ENCODE measurements around the gene DPEP3. TPM values are rescaled to one million over a fixed set of nuclear protein-coding genes. Genes with fewer than 3 reads are reported as not detected.

DPEP3 gene
- total RNA-seq, 1 experiment from 2014 or later = not detected

DNA sequence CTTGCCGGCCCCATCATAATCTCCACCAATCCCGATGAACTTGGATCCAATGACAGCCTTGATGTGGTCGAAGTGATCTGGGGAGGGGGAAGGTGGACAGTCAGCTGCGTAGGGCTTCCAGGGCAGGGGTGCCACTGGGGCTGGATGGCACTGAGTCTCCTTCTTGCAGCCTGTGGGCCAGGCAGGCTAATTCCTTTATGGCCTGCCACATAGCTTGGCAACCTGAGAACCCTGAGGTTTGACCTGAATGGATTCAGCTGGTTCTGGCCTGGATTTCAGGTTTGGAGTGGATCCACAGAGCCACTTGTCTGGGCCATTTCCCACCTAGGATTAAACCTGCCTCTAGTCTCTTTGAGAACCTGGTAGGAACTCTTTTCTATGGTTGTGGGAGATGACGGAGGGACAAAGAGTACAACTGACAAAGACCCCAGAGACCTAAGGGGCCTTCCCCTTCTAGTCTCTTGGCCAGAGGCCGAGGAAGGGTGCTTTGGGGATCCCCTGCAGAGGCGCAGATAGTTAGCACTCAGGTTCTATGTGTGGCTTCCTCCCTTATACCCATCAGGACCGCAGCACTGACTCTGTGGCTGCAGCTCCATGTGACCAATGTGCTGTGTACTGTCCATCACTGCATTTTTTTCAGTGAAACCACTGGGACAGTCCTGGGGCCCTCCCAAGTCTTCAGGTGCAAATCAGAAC, 9.2 kb upstream of the DPEP3 start:
- Histone ChIP-seq H3K27ac (ENCODE audit: low read length) (no peak overlapping the region), H3K9ac (ENCODE audit: low read length) (no peak overlapping the region), H3K27me3 (ENCODE audit: low read length) (no peaks in the 10 kb centered on the region), H3K4me3 (ENCODE audit: low read length) (no peak overlapping the region), H3K9me2 (replicated peaks; ENCODE audit: insufficient read depth, low read length) (no peaks in the 10 kb centered on the region), H3K36me3 (ENCODE audit: insufficient read depth, low read length) (no peaks in the 10 kb centered on the region), H4K20me1 (ENCODE audit: insufficient read depth, low read depth, low read length) (no peaks in the 10 kb centered on the region), H2AFZ (ENCODE audit: low read length) (no peak overlapping the region), H3K79me2 (ENCODE audit: low read length) (no peaks in the 10 kb centered on the region), H3K4me1 (ENCODE audit: low read length) (peaks cover 21% of the 10 kb centered on the region), H3K9me3 (ENCODE audit: low read length) (no peaks in the 10 kb centered on the region), H3K4me2 (ENCODE audit: low read depth, low read length, poor library complexity, severe bottlenecking) (no peak overlapping the region)
- no peak for DNase-seq

DNA sequence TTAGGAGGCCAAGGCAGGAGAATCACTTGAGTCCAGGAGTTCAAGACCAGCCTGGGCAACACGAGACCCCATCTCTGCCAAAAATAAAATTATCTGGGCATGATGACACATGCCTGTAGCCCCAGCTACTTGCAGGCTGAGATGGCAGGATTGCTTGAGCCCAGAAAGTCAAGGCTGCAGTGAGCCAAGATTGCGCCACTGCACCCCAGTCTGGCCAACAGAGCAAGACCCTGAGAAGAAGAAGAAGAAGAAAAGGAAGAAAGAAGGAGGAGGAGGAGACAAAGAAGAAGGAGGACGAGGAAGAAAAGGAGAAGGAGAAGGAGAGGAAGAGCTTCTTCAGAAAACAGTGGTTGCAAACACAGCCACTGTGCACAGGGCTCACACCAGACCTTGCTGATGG, 8.4 kb upstream of the DPEP3 start:
- H3K9me3 ChIP-seq (ENCODE audit: low read length) = no peaks in the 10 kb centered on the region
- no peak overlapping the region for H3K9ac ChIP-seq (ENCODE audit: low read length)
- no peak overlapping the region for H3K4me3 ChIP-seq (ENCODE audit: low read length)
- no peaks in the 10 kb centered on the region for H3K79me2 ChIP-seq (ENCODE audit: low read length)
- no peaks in the 10 kb centered on the region for H3K27me3 ChIP-seq (ENCODE audit: low read length)
- H3K36me3 ChIP-seq (ENCODE audit: insufficient read depth, low read length) = no peaks in the 10 kb centered on the region
- no peak overlapping the region for H2AFZ ChIP-seq (ENCODE audit: low read length)
- H4K20me1 ChIP-seq (ENCODE audit: insufficient read depth, low read depth, low read length) = no peaks in the 10 kb centered on the region
- DNase-seq = no peak
- no peak overlapping the region for H3K4me2 ChIP-seq (ENCODE audit: low read depth, low read length, poor library complexity, severe bottlenecking)
- peaks cover 18% of the 10 kb centered on the region for H3K4me1 ChIP-seq (ENCODE audit: low read length)
- no peak overlapping the region for H3K27ac ChIP-seq (ENCODE audit: low read length)
- H3K9me2 ChIP-seq (replicated peaks; ENCODE audit: insufficient read depth, low read length) = no peaks in the 10 kb centered on the region

DNA sequence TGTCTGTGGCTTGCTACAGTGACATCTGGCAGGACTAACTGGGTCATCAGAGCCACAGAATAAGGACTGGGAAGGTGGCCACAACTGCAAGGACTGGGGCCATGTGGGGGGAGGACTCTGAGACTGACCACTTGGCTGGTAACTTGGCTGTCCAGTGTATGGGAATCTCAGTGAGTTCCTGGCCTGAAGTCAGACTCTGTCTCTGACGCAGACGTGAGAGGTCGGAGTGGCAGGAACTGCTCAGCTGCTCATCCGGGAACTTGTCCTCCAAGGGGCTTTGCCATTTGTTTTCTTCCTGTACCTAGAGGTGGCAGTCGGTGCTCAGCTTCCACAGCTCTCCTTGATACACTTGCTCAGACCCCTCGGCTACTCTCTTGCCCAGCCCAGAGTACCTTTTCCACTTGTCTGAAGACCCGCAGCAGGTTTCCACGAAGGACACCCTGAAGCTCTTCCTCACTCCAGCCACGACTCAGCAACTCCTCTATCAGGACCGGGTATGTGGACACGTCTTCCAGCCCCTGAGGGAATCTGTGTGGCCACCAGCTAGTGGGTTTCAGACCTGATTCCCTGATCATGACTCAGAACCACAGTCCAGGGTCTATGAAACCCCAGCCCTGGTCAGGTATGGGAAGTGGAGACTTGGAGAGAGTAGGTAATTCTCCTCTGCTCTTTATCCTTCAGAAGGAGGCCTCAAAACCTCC, 7.3 kb upstream of the DPEP3 start:
- H3K4me1 ChIP-seq (ENCODE audit: low read length) = peaks cover 8% of the 10 kb centered on the region
- H3K36me3 ChIP-seq (ENCODE audit: insufficient read depth, low read length) = no peaks in the 10 kb centered on the region
- no peak overlapping the region for H3K4me3 ChIP-seq (ENCODE audit: low read length)
- H3K27me3 ChIP-seq (ENCODE audit: low read length) = no peaks in the 10 kb centered on the region
- DNase-seq = no peak
- H3K27ac ChIP-seq (ENCODE audit: low read length) = no peak overlapping the region
- H3K9ac ChIP-seq (ENCODE audit: low read length) = no peak overlapping the region
- H3K9me2 ChIP-seq (replicated peaks; ENCODE audit: insufficient read depth, low read length) = no peaks in the 10 kb centered on the region
- H4K20me1 ChIP-seq (ENCODE audit: insufficient read depth, low read depth, low read length) = no peaks in the 10 kb centered on the region
- no peak overlapping the region for H3K4me2 ChIP-seq (ENCODE audit: low read depth, low read length, poor library complexity, severe bottlenecking)
- H3K79me2 ChIP-seq (ENCODE audit: low read length) = no peaks in the 10 kb centered on the region
- no peaks in the 10 kb centered on the region for H3K9me3 ChIP-seq (ENCODE audit: low read length)
- no peak overlapping the region for H2AFZ ChIP-seq (ENCODE audit: low read length)

DNA sequence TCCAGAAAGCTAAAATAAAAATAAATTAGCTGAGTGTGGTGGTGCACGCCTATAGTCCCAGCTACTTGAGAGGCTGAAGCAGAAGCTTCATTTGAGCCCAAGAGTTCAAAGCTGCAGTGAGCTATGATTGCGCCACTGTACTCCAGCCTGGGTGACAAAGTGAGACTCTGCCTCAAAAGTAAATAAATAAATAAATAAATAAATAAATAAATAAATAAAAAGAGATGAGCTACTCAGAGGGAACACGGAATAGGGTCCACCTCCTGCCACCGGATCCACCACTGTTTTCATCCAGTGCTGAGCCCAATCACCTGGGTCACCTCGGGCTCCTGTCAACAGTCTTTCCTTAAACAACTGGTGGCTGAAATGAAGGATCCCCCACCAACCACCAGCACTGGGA, 6.7 kb upstream of the DPEP3 start:
- H3K9ac ChIP-seq (ENCODE audit: low read length) = no peak overlapping the region
- H3K27ac ChIP-seq (ENCODE audit: low read length) = no peak overlapping the region
- no peaks in the 10 kb centered on the region for H4K20me1 ChIP-seq (ENCODE audit: insufficient read depth, low read depth, low read length)
- H3K36me3 ChIP-seq (ENCODE audit: insufficient read depth, low read length) = no peaks in the 10 kb centered on the region
- H3K79me2 ChIP-seq (ENCODE audit: low read length) = no peaks in the 10 kb centered on the region
- no peaks in the 10 kb centered on the region for H3K9me3 ChIP-seq (ENCODE audit: low read length)
- H3K4me2 ChIP-seq (ENCODE audit: low read depth, low read length, poor library complexity, severe bottlenecking) = no peak overlapping the region
- H2AFZ ChIP-seq (ENCODE audit: low read length) = no peak overlapping the region
- H3K4me1 ChIP-seq (ENCODE audit: low read length) = peaks cover 6% of the 10 kb centered on the region; the same call in 1 of the 2 replicates
- no peaks in the 10 kb centered on the region for H3K27me3 ChIP-seq (ENCODE audit: low read length)
- no peak overlapping the region for H3K4me3 ChIP-seq (ENCODE audit: low read length)
- no peaks in the 10 kb centered on the region for H3K9me2 ChIP-seq (replicated peaks; ENCODE audit: insufficient read depth, low read length)
- DNase-seq = no peak

DNA sequence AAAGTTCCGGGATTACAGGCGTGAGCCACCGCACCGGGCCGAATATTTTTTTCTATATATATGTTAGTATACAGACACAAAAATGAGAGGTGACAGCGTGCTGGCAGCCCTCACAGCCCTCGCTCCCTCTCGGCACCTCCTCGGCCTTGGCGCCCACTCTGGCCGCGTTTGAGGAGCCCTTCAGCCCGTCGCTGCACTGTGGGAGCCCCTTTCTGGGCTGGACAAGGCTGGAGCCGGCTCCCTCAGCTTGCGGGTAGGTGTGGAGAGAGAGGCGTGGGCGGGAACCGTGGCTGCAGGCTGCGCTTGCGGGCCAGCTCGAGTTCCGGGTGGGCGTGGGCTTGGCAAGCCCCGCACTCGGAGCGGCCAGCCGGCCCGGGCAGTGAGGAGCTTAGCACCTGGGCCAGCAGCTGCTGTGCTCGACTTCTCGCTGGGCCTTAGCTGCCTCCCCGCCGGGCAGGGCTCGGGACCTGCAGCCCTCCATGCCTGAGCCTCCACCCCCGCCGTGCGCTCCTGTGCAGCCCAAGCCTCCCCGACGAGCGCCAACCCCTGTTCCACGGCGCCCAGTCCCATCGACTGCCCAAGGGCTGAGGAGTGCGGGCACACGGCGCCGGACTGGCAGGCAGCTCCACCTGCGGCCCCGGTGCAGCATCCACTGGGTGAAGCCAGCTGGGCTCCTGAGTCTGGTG, 1.9 kb upstream of the DPEP3 start:
- no peaks in the 10 kb centered on the region for H3K9me3 ChIP-seq (ENCODE audit: low read length)
- H3K27ac ChIP-seq (ENCODE audit: low read length) = no peak overlapping the region
- no peak for DNase-seq
- no peaks in the 10 kb centered on the region for H3K27me3 ChIP-seq (ENCODE audit: low read length)
- no peaks in the 10 kb centered on the region for H3K9me2 ChIP-seq (replicated peaks; ENCODE audit: insufficient read depth, low read length)
- no peak overlapping the region for H3K4me2 ChIP-seq (ENCODE audit: low read depth, low read length, poor library complexity, severe bottlenecking)
- no peak overlapping the region for H2AFZ ChIP-seq (ENCODE audit: low read length)
- H3K79me2 ChIP-seq (ENCODE audit: low read length) = no peaks in the 10 kb centered on the region
- H3K9ac ChIP-seq (ENCODE audit: low read length) = no peak overlapping the region
- H3K36me3 ChIP-seq (ENCODE audit: insufficient read depth, low read length) = no peaks in the 10 kb centered on the region
- H3K4me3 ChIP-seq (ENCODE audit: low read length) = no peak overlapping the region
- H3K4me1 ChIP-seq (ENCODE audit: low read length) = peaks cover 6% of the 10 kb centered on the region; the same call in 1 of the 2 replicates
- no peaks in the 10 kb centered on the region for H4K20me1 ChIP-seq (ENCODE audit: insufficient read depth, low read depth, low read length)

DNA sequence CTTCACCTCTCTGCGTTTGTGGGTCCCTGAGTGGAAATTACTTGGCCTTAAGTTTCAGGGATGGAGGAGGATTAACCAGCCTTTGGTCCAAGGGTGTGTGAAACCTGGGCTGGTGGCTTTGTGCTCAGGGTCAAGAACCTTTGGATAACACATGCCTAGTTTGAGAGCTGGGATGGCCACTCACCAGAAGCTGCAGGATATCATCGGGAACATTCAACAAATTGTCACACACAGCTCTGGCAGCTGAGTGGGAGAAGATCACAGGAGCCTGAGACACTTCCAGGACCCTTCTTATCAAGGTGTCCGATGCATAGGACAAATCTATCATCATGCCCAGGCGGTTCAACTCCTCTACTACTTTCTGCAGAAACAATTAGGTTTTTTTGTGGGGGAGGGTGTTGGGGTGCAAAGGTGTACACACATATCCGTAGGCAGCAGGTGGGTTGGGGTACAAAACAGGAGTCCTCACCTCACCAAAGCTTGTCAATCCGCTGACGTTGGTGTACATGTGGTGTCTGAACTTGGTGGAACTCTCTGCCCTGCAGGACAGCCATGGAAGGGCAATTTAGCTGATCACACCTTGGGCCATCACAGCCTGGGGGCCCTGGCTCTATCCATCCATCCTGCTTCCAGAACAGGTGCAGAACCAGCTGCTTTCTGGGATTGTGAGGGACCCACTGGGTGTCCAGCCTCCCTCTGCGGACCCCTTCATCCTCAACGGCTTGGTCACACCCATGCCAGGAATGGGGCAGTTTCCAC, 2.7 kb downstream of the DPEP3 start:
- H3K9me2 ChIP-seq (replicated peaks; ENCODE audit: insufficient read depth, low read length) = no peaks in the 10 kb centered on the region
- H3K27ac ChIP-seq (ENCODE audit: low read length) = no peak overlapping the region
- H3K9me3 ChIP-seq (ENCODE audit: low read length) = no peaks in the 10 kb centered on the region
- no peak overlapping the region for H2AFZ ChIP-seq (ENCODE audit: low read length)
- no peak overlapping the region for H3K4me3 ChIP-seq (ENCODE audit: low read length)
- H3K27me3 ChIP-seq (ENCODE audit: low read length) = no peaks in the 10 kb centered on the region
- no peaks in the 10 kb centered on the region for H3K4me1 ChIP-seq (ENCODE audit: low read length)
- no peaks in the 10 kb centered on the region for H3K79me2 ChIP-seq (ENCODE audit: low read length)
- no peaks in the 10 kb centered on the region for H3K36me3 ChIP-seq (ENCODE audit: insufficient read depth, low read length)
- no peak overlapping the region for H3K9ac ChIP-seq (ENCODE audit: low read length)
- DNase-seq = no peak
- H4K20me1 ChIP-seq (ENCODE audit: insufficient read depth, low read depth, low read length) = no peaks in the 10 kb centered on the region
- H3K4me2 ChIP-seq (ENCODE audit: low read depth, low read length, poor library complexity, severe bottlenecking) = no peak overlapping the region

DNA sequence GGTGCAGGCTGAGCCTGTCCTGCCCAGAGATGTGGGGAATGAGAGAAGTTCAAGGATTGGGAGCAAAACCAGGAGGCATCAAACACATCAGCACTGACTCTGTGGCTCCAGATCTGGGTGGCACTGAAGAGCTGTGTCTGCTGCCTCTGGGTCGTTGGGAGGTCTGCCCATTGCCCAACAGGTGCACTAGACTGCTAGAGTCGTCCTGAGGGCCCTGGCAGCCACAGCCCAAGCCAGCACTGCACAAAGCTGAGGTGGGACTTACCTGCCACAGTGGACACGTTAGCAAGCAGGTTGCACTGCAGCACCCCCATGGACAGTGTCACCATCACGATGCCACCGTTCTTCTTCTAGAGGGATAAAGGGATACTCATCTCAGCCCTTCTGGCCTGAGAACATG, 3.3 kb downstream of the DPEP3 start:
- H3K9ac ChIP-seq (ENCODE audit: low read length) = no peak overlapping the region
- H3K9me2 ChIP-seq (replicated peaks; ENCODE audit: insufficient read depth, low read length) = no peaks in the 10 kb centered on the region
- no peaks in the 10 kb centered on the region for H3K9me3 ChIP-seq (ENCODE audit: low read length)
- H3K4me2 ChIP-seq (ENCODE audit: low read depth, low read length, poor library complexity, severe bottlenecking) = no peak overlapping the region
- H3K4me3 ChIP-seq (ENCODE audit: low read length) = no peak overlapping the region
- H3K79me2 ChIP-seq (ENCODE audit: low read length) = no peaks in the 10 kb centered on the region
- no peak for DNase-seq
- no peaks in the 10 kb centered on the region for H3K4me1 ChIP-seq (ENCODE audit: low read length)
- H3K27ac ChIP-seq (ENCODE audit: low read length) = no peak overlapping the region
- H3K27me3 ChIP-seq (ENCODE audit: low read length) = no peaks in the 10 kb centered on the region
- H3K36me3 ChIP-seq (ENCODE audit: insufficient read depth, low read length) = no peaks in the 10 kb centered on the region
- H2AFZ ChIP-seq (ENCODE audit: low read length) = no peak overlapping the region
- no peaks in the 10 kb centered on the region for H4K20me1 ChIP-seq (ENCODE audit: insufficient read depth, low read depth, low read length)

DNA sequence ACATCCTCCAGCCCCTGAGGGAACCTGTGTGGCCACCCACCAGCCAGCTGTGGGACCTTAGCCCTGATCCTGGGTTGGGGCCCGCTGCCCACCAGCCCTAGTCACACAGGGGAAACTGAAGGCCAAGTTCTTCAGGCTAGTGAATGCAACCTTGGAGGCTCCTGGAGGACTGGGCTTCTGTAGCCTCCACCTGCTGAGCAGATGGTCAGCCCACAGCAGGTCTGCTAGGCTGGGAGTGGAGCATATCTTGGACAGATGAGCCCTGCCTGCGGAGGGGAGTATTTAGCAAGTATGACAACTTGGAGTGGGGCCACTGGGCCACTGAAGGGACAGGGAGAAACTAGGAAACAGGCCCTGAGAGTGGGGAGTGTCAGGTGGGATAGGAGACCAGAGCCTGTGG, 4.1 kb downstream of the DPEP3 start:
- no peak overlapping the region for H3K4me2 ChIP-seq (ENCODE audit: low read depth, low read length, poor library complexity, severe bottlenecking)
- no peak overlapping the region for H3K4me3 ChIP-seq (ENCODE audit: low read length)
- no peak overlapping the region for H3K27ac ChIP-seq (ENCODE audit: low read length)
- no peaks in the 10 kb centered on the region for H3K79me2 ChIP-seq (ENCODE audit: low read length)
- H3K27me3 ChIP-seq (ENCODE audit: low read length) = no peaks in the 10 kb centered on the region
- no peaks in the 10 kb centered on the region for H3K9me3 ChIP-seq (ENCODE audit: low read length)
- DNase-seq = no peak
- no peaks in the 10 kb centered on the region for H3K4me1 ChIP-seq (ENCODE audit: low read length)
- no peak overlapping the region for H2AFZ ChIP-seq (ENCODE audit: low read length)
- H4K20me1 ChIP-seq (ENCODE audit: insufficient read depth, low read depth, low read length) = no peaks in the 10 kb centered on the region
- no peaks in the 10 kb centered on the region for H3K9me2 ChIP-seq (replicated peaks; ENCODE audit: insufficient read depth, low read length)
- no peak overlapping the region for H3K9ac ChIP-seq (ENCODE audit: low read length)
- H3K36me3 ChIP-seq (ENCODE audit: insufficient read depth, low read length) = no peaks in the 10 kb centered on the region

Measured in Karpas-422 (cell line).